ENCODE measurements around the gene MYO18B. TPM values are rescaled to one million over a fixed set of nuclear protein-coding genes. Genes with fewer than 3 reads are reported as not detected.

The MYO18B gene
- total and polyA plus RNA-seq, 2 of the 4 experiments (the other 2 are of a cell fraction), result under 0.01 TPM; not detected in 1

DNA sequence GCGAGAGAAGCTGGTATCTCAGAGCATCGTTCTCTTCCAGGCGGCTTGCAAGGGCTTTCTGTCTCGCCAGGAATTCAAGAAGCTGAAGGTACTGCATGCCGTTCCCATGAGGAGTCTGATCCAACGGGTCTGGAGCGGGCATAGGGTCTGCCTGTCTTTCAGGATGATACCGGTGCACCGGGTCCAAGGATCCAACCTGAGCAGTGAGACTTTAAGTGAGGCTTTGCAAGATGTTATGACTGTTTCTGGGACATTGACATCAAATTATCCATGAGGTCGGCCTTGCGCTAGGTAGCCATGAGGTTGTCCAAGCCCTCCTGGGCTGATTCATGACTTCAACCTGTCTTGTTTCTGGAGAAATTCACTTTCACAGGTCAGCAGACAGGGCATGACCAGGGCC is 132.3 kb downstream of the MYO18B start:
- Histone ChIP-seq H3K4me2 (ENCODE audit: low read depth, low read length) (no peak overlapping the region), H4K5ac (ENCODE audit: low read depth, low read length) (no peak overlapping the region), H3K56ac (ENCODE audit: extremely low read depth, insufficient read depth, low read length) (no peak overlapping the region), H2AFZ (replicated peaks; ENCODE audit: low read length, poor library complexity) (no peak overlapping the region), H3K4me3 (ENCODE audit: insufficient read depth, low read depth, low read length) (no peak overlapping the region), H3K4me1 (ENCODE audit: control insufficient read depth, insufficient read depth, low read length) (no peaks in the 10 kb centered on the region), H3K4ac (ENCODE audit: low read depth, low read length) (no peak overlapping the region), H4K20me1 (ENCODE audit: insufficient read depth, low read length) (no peaks in the 10 kb centered on the region), H3K9ac (ENCODE audit: low read depth, low read length) (no peak overlapping the region), H2AK9ac (replicated peaks; ENCODE audit: low read depth, low read length, poor library complexity) (peak overlapping the region; percentile 13), H3K18ac (ENCODE audit: low read depth, low read length) (no peak overlapping the region), H2BK15ac (ENCODE audit: low read depth, low read length) (no peak overlapping the region), H3K79me1 (ENCODE audit: low read depth in 1 of 2, low read length in 2 of 2) (no peaks in the 10 kb centered on the region), H3K9me3 (ENCODE audit: control insufficient read depth, insufficient read depth, low read length) (peaks cover 11% of the 10 kb centered on the region; the same call in 1 of the 2 replicates), H3K27me3 (ENCODE audit: control insufficient read depth, insufficient read depth, low read length) (no peaks in the 10 kb centered on the region), H2AK5ac (ENCODE audit: low read depth, low read length) (no peak overlapping the region), H2BK20ac (ENCODE audit: low read depth, low read length) (no peak overlapping the region), H3K36me3 (ENCODE audit: control insufficient read depth, insufficient read depth, low read length) (no peaks in the 10 kb centered on the region), H3K23ac (ENCODE audit: low read depth, low read length) (no peak overlapping the region), H3K9me1 (ENCODE audit: insufficient read depth, low read length) (no peaks in the 10 kb centered on the region), H2BK5ac (ENCODE audit: low read depth, low read length, poor library complexity, severe bottlenecking) (no peak overlapping the region), H4K8ac (ENCODE audit: low read depth in 2 of 2, low read length in 2 of 2) (no peak overlapping the region), H4K91ac (ENCODE audit: insufficient read depth, low read depth, low read length) (no peak overlapping the region), H3K27ac (ENCODE audit: insufficient read depth, low read length) (no peak overlapping the region), H3K14ac (replicated peaks; ENCODE audit: low read depth, low read length) (no peak overlapping the region), H2BK120ac (ENCODE audit: low read depth, low read length) (no peak overlapping the region)
- in situ Hi-C loops (cut with MboI; ENCODE audit: low sequenced_read_pairs) (no loop called here), intact Hi-C loops (cut with micrococcal nuclease) (no loop called here), dilution Hi-C loops (cut with HindIII; ENCODE audit: low sequenced_read_pairs, unreplicated experiment) (no loop called here)
- ATAC-seq (ENCODE audit: low read depth) (no peak), DNase-seq (no peak)
- TF ChIP-seq FOS (IDR thresholded peaks at IDR 0.05; ENCODE audit: low read depth, low read length), result no peak
- CTCF ChIA-PET, result no interaction called here
- POLR2A ChIA-PET (ENCODE audit: unreplicated experiment), result no interaction called here
- WGBS, 2 experiments (ENCODE audit: extremely low coverage in 2 of 2, insufficient read length in 1 of 2), result 80% methylated on average over 7 of the region's 11 CpGs; no CpG with 5 or more reads in 1 of the 2 experiments
- BruUV-seq (replicated peaks), result no TSS peak
